HG03060 (cell line): ENCODE measurements around the gene RPL39L.

Source experiments
- ATAC-seq: cut with Tn5 transposase; IDR thresholded peaks from one replicate; pipeline ENCODE4 v1.9.1; 2021; ENCODE audit warnings: low read depth, moderate number of reproducible peaks; ENCODE audit not compliant: unreplicated experiment

The RPL39L gene

DNA sequence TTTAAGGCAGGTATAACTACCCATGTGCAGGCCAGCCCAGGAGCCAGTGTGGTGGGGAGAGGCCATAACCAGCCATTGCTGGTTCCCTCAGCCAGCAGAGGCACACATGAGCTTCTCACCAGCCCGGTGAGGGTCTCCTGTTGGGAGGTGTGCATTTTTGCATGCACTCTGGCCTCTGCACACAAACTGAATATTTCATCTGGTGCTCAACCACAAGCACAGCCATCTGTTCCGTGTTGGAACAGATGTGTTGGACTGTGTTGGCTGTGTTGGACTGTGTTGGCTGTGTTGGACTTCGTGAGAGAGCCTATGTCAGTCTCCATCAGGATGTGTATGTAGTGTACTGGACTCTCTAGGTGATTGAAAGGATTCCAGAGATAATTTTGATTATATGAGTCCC is 67.2 kb downstream of the RPL39L start:
- ATAC-seq: no peak
